Liver (tissue), 9 donors: ENCODE results near the gene SNAI3. TPM values are rescaled to one million over a fixed set of nuclear protein-coding genes. Genes with fewer than 3 reads are reported as not detected.

Experiments used
- DNase-seq: peaks from one replicate; pipeline ENCODE4 v3.0.0-alpha.2; 2017; ENCODE audit warnings: low spot score
- H3K27ac ChIP-seq, 2 donors: one replicate each; pipeline ENCODE4 v1.7.0; 2013; ENCODE audit warnings: inconsistent platforms in 2 of 2, low read length in 2 of 2, control low read depth in 1 of 2, low read depth in 1 of 2, mild to moderate bottlenecking in 1 of 2
- H3K27me3 ChIP-seq, 4 donors: one replicate each; pipeline versions ENCODE4 v1.6.1 to v1.7.0; 2013; ENCODE audit warnings: low read length in 3 of 4, inconsistent platforms in 1 of 4, mild to moderate bottlenecking in 1 of 4, moderate library complexity in 1 of 4; ENCODE audit not compliant: control insufficient read depth in 4 of 4, insufficient read depth in 4 of 4
- H3K36me3 ChIP-seq, 4 donors: one replicate each; pipeline versions ENCODE4 v1.6.1 to v1.7.0; 2013; ENCODE audit warnings: low read length in 3 of 4, mild to moderate bottlenecking in 3 of 4, low read depth in 1 of 4, moderate library complexity in 1 of 4; ENCODE audit not compliant: control insufficient read depth in 4 of 4, insufficient read depth in 3 of 4
- H3K4me1 ChIP-seq, 4 donors: one replicate each; pipeline versions ENCODE4 v1.6.1 to v1.7.0; 2013; ENCODE audit warnings: low read length in 3 of 4, mild to moderate bottlenecking in 3 of 4, moderate library complexity in 1 of 4; ENCODE audit not compliant: control insufficient read depth in 4 of 4, insufficient read depth in 4 of 4
- H3K4me3 ChIP-seq, 3 donors: one replicate each; pipeline versions ENCODE4 v1.6.1 to v1.7.0; 2013; ENCODE audit warnings: low read length in 3 of 3, control low read depth in 1 of 3, low read depth in 1 of 3, mild to moderate bottlenecking in 1 of 3
- H3K9ac ChIP-seq, 2 donors: one replicate each; pipeline ENCODE4 v1.7.0; 2013; ENCODE audit warnings: low read length in 2 of 2, mild to moderate bottlenecking in 2 of 2, moderate library complexity in 2 of 2, control low read depth in 1 of 2, low read depth in 1 of 2
- H3K9me3 ChIP-seq, 4 donors: one replicate each; pipeline versions ENCODE4 v1.6.1 to v1.7.0; 2013; ENCODE audit warnings: low read length in 3 of 4; ENCODE audit not compliant: control insufficient read depth in 4 of 4
- ATF3 ChIP-seq: IDR thresholded peaks from 2 replicates; pipeline ENCODE4 v1.6.1; 2016; ENCODE audit warnings: antibody characterized with exemption
- CTCF ChIP-seq: fragments of 150-350 bp; IDR thresholded peaks from 2 replicates; pipeline ENCODE4 v1.5.1; 2017; ENCODE audit warnings: improper control_type of control experiment, low read depth, low read length; ENCODE audit not compliant: missing input control
- EGR1 ChIP-seq, 2 donors: IDR thresholded peaks; 2 replicates each; pipeline ENCODE4 v1.6.1; 2016 to 2018; ENCODE audit warnings: antibody characterized with exemption in 2 of 2, low read depth in 2 of 2
- FOXA1 ChIP-seq: IDR thresholded peaks from 2 replicates; pipeline ENCODE4 v1.6.1; 2016; ENCODE audit warnings: antibody characterized with exemption
- FOXA2 ChIP-seq: IDR thresholded peaks from 2 replicates; pipeline ENCODE4 v1.6.1; 2016; ENCODE audit warnings: antibody characterized with exemption
- GABPA ChIP-seq, 2 donors: IDR thresholded peaks in 1 of 2; conservative IDR thresholded peaks in 1 of 2; 2 replicates each; pipeline ENCODE4 v1.6.1; 2016; ENCODE audit warnings: antibody characterized with exemption in 2 of 2, mild to moderate bottlenecking in 1 of 2, moderate library complexity in 1 of 2
- HNF4A ChIP-seq, 2 donors: conservative IDR thresholded peaks; 2 replicates each; pipeline ENCODE4 v1.6.1; 2016; ENCODE audit warnings: antibody characterized with exemption in 2 of 2, mild to moderate bottlenecking in 2 of 2
- HNF4G ChIP-seq: IDR thresholded peaks from 2 replicates; pipeline ENCODE4 v1.6.1; 2016; ENCODE audit warnings: antibody characterized with exemption
- JUND ChIP-seq, 2 donors: IDR thresholded peaks; 2 replicates each; pipeline ENCODE4 v1.6.1; 2016; ENCODE audit warnings: antibody characterized with exemption in 2 of 2
- MAX ChIP-seq: IDR thresholded peaks from 2 replicates; pipeline ENCODE4 v1.6.1; 2016; ENCODE audit warnings: antibody characterized with exemption
- NR2F2 ChIP-seq: IDR thresholded peaks from 2 replicates; pipeline ENCODE4 v1.6.1; 2016; ENCODE audit warnings: antibody characterized with exemption
- RAD21 ChIP-seq, 2 donors: IDR thresholded peaks; 2 replicates each; pipeline ENCODE4 v1.6.1; 2016; ENCODE audit warnings: antibody characterized with exemption in 2 of 2, mild to moderate bottlenecking in 2 of 2
- REST ChIP-seq: IDR thresholded peaks from 2 replicates; pipeline ENCODE4 v1.6.1; 2016; ENCODE audit warnings: antibody characterized with exemption, mild to moderate bottlenecking
- RXRA ChIP-seq, 2 donors: IDR thresholded peaks; 2 replicates each; pipeline ENCODE4 v1.6.1; 2017 to 2018; ENCODE audit warnings: antibody characterized with exemption in 2 of 2, mild to moderate bottlenecking in 1 of 2
- SP1 ChIP-seq: IDR thresholded peaks from 2 replicates; pipeline ENCODE4 v1.6.1; 2018; ENCODE audit warnings: antibody characterized with exemption, mild to moderate bottlenecking
- TAF1 ChIP-seq: conservative IDR thresholded peaks from 2 replicates; pipeline ENCODE4 v1.6.1; 2016; ENCODE audit warnings: antibody characterized with exemption, mild to moderate bottlenecking
- YY1 ChIP-seq: IDR thresholded peaks from 2 replicates; pipeline ENCODE4 v1.6.1; 2016; ENCODE audit warnings: antibody characterized with exemption, mild to moderate bottlenecking
- ZBTB33 ChIP-seq: IDR thresholded peaks from 2 replicates; pipeline ENCODE4 v1.6.1; 2016; ENCODE audit warnings: antibody characterized with exemption
- WGBS: extraction: QIAGEN DNeasy Blood & Tissue Kit; methylation state at CpG from one replicate; pipeline ENCODE4 v1.1.7; 2013; 5-methylcytosine and 5-hydroxymethylcytosine counted together
- polyA plus RNA-seq, 2 donors: library from polyadenylated mRNA; stranded (reverse) in 1 of 2; unstranded in 1 of 2; fragments of 200-250 nt in 1 of 2; fragments of >200 nt in 1 of 2; fragmentation: Nextera tagmentation in 1 of 2; extraction: Ambion mirVana in 1 of 2; gene quantifications; one replicate each; pipeline versions ENCODE4 v1.2.1 to v1.2.3, GENCODE V29; 2013 to 2015
- total RNA-seq, 2 donors: library from RNA; depleted of rRNA; stranded (reverse); fragments of >200 nt; gene quantifications; one replicate each; pipeline ENCODE4 v1.2.3, GENCODE V29; 2014
- donor health status: healthy.
- donor health status: healthy.
- donor health status: healthy.
- donor health status: healthy.
- donor health status: healthy.

Gene SNAI3
- total and polyA plus RNA-seq, 4 donors: 0.05 to 0.48 (median 0.20) TPM

GRCh38 chr16:88636488-88637265 is 49.6 kb downstream of the SNAI3 start:
- Histone ChIP-seq H3K36me3 (peaks cover 0 to 9% (median 3%) of the 10 kb centered on the region in 4 donors), H3K9me3 (no peaks in the 10 kb centered on the region), H3K4me1 (peaks cover 0 to 4% (median 0%) of the 10 kb centered on the region in 4 donors), H3K27ac (no peak overlapping the region), H3K4me3 (no peak overlapping the region), H3K9ac (no peak overlapping the region), H3K27me3 (peaks cover 0 to 3% (median under 1%) of the 10 kb centered on the region in 4 donors)
- 82% methylated on average over 23 of the region's 23 CpGs for WGBS
- no peak for TF ChIP-seq FOXA2
- no peak for TF ChIP-seq MAX
- TF ChIP-seq RXRA (IDR thresholded peaks at IDR 0.05): no peak
- TF ChIP-seq CTCF: no peak
- TF ChIP-seq ZBTB33: no peak
- no peak for TF ChIP-seq JUND (IDR thresholded peaks at IDR 0.05)
- TF ChIP-seq EGR1 (IDR thresholded peaks at IDR 0.05; ENCODE audit: low read depth in 2 of 2): no peak
- no peak for TF ChIP-seq ATF3
- TF ChIP-seq FOXA1: no peak
- no peak for TF ChIP-seq REST
- TF ChIP-seq GABPA (IDR thresholded peaks at IDR 0.05 in 1 of 2, conservative IDR thresholded peaks at IDR 0.05 in 1 of 2): no peak
- TF ChIP-seq YY1: no peak
- no peak for TF ChIP-seq NR2F2
- TF ChIP-seq HNF4A (conservative IDR thresholded peaks at IDR 0.05): no peak
- no peak for TF ChIP-seq HNF4G
- TF ChIP-seq RAD21 (IDR thresholded peaks at IDR 0.05): no peak
- no peak for TF ChIP-seq TAF1
- TF ChIP-seq SP1: no peak
- no peak for DNase-seq
